ENCODE results near the gene ATXN1. TPM values are rescaled to one million over a fixed set of nuclear protein-coding genes. Genes with fewer than 3 reads are reported as not detected.

The ATXN1 gene
- total and polyA plus RNA-seq, 2 of the 13 experiments (the other 11 are each of a cell fraction or from before 2014, with no cell fraction given) = 20.7 to 39.5 TPM

DNA sequence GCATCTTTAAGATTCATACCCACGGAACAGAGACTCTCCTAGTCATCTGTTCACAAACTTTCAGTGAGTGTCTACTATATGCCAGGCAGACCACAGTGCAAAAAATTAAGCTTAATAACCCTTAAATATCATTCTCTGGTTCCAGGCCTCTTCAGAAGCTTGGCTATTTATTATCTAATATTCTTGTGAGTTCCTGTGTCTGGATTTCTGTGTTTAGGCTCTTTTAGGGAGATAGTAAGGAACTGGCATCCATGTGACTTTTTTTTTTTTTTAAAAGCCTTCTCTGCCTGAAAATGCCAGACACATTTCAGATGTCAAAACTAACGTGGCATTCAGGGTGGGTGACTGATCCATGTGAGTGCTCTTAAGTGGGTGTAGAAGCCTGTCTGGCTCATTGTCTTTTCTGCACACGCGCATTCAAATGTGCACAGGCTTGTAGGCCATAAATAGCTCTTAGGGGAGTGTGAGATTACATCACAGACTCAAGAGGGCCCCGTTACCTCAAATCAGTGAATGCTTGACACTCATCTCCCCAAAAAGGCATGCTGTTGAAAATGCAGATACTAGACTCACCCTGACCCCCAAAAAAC is 380.9 kb downstream of the ATXN1 start:
- peaks cover 0 to 4% of the 10 kb centered on the region in 2 experiments; a peak in 2 of 5 replicates for H3K36me3 ChIP-seq (replicated peaks in 1 of 2; ENCODE audit: control insufficient read depth in 1 of 2, insufficient read depth in 2 of 2, low read length in 2 of 2)
- ChIA-PET POLR2A (no interaction called here), CTCF (ENCODE audit: low intra/inter-chr PET ratio, low total read pairs) (no interaction called here)
- BruUV-seq (replicated peaks) = no TSS peak
- WGBS (ENCODE audit: low lambda C conversion rate) = 96% methylated on average over 5 of the region's 5 CpGs
- intact Hi-C loops (cut with micrococcal nuclease; ENCODE audit: unreplicated experiment) (no loop called here), in situ Hi-C loops (cut with HindIII; ENCODE audit: extremely low pct_ligation_motif_present, low pct_unique_long_range_greater_than_20kb) (no loop called here)
- H3K9ac ChIP-seq (ENCODE audit: insufficient read depth, low read depth, low read length) = no peak overlapping the region
- ATAC-seq (no peak), DNase-seq (ENCODE audit: low spot score) (no peak), FAIRE-seq (no peak)
- no peak overlapping the region for H3K4me2 ChIP-seq (ENCODE audit: low read depth, low read length)
- no peaks in the 10 kb centered on the region for H3K27me3 ChIP-seq (ENCODE audit: control insufficient read depth in 1 of 2, insufficient read depth in 2 of 2, low read length in 2 of 2)
- H4K20me1 ChIP-seq (ENCODE audit: insufficient read depth, low read length) = peaks cover 3% of the 10 kb centered on the region; the same call in 1 of the 2 replicates
- H3K9me3 ChIP-seq (ENCODE audit: low read length) = no peaks in the 10 kb centered on the region
- no peaks in the 10 kb centered on the region for H3K4me1 ChIP-seq (ENCODE audit: insufficient read depth, low read length)
- no peak for TF ChIP-seq NFIB (CRISPR knock-in tag; IDR thresholded peaks at IDR 0.05; ENCODE audit: borderline replicate concordance)
- TF ChIP-seq, protein P1, sequence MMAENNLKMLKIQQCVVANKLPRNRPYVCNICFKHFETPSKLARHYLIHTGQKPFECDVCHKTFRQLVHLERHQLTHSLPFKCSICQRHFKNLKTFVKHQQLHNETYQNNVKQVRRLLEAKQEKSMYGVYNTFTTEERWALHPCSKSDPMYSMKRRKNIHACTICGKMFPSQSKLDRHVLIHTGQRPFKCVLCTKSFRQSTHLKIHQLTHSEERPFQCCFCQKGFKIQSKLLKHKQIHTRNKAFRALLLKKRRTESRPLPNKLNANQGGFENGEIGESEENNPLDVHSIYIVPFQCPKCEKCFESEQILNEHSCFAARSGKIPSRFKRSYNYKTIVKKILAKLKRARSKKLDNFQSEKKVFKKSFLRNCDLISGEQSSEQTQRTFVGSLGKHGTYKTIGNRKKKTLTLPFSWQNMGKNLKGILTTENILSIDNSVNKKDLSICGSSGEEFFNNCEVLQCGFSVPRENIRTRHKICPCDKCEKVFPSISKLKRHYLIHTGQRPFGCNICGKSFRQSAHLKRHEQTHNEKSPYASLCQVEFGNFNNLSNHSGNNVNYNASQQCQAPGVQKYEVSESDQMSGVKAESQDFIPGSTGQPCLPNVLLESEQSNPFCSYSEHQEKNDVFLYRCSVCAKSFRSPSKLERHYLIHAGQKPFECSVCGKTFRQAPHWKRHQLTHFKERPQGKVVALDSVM (CRISPR knock-in tag; IDR thresholded peaks at IDR 0.05) = no peak
- TF ChIP-seq, protein P2, sequence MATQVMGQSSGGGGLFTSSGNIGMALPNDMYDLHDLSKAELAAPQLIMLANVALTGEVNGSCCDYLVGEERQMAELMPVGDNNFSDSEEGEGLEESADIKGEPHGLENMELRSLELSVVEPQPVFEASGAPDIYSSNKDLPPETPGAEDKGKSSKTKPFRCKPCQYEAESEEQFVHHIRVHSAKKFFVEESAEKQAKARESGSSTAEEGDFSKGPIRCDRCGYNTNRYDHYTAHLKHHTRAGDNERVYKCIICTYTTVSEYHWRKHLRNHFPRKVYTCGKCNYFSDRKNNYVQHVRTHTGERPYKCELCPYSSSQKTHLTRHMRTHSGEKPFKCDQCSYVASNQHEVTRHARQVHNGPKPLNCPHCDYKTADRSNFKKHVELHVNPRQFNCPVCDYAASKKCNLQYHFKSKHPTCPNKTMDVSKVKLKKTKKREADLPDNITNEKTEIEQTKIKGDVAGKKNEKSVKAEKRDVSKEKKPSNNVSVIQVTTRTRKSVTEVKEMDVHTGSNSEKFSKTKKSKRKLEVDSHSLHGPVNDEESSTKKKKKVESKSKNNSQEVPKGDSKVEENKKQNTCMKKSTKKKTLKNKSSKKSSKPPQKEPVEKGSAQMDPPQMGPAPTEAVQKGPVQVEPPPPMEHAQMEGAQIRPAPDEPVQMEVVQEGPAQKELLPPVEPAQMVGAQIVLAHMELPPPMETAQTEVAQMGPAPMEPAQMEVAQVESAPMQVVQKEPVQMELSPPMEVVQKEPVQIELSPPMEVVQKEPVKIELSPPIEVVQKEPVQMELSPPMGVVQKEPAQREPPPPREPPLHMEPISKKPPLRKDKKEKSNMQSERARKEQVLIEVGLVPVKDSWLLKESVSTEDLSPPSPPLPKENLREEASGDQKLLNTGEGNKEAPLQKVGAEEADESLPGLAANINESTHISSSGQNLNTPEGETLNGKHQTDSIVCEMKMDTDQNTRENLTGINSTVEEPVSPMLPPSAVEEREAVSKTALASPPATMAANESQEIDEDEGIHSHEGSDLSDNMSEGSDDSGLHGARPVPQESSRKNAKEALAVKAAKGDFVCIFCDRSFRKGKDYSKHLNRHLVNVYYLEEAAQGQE (IDR thresholded peaks at IDR 0.05; ENCODE audit: borderline replicate concordance in 1 of 2, low read depth in 1 of 2, low read length in 2 of 2) = no peak
- TF ChIP-seq KLF13 (CRISPR knock-in tag; IDR thresholded peaks at IDR 0.05) = no peak
- no peak for TF ChIP-seq SMAD1 (CRISPR knock-in tag; IDR thresholded peaks at IDR 0.05; ENCODE audit: borderline replicate concordance, low read depth)
- TF ChIP-seq, protein P3, sequence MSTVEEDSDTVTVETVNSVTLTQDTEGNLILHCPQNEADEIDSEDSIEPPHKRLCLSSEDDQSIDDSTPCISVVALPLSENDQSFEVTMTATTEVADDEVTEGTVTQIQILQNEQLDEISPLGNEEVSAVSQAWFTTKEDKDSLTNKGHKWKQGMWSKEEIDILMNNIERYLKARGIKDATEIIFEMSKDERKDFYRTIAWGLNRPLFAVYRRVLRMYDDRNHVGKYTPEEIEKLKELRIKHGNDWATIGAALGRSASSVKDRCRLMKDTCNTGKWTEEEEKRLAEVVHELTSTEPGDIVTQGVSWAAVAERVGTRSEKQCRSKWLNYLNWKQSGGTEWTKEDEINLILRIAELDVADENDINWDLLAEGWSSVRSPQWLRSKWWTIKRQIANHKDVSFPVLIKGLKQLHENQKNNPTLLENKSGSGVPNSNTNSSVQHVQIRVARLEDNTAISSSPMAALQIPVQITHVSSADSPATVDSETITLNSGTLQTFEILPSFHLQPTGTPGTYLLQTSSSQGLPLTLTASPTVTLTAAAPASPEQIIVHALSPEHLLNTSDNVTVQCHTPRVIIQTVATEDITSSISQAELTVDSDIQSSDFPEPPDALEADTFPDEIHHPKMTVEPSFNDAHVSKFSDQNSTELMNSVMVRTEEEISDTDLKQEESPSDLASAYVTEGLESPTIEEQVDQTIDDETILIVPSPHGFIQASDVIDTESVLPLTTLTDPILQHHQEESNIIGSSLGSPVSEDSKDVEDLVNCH (CRISPR knock-in tag; IDR thresholded peaks at IDR 0.05) = no peak
- no peak for TF ChIP-seq ZNF839 (CRISPR knock-in tag; IDR thresholded peaks at IDR 0.05; ENCODE audit: borderline replicate concordance)
- no peak for TF ChIP-seq NFE2L2 (IDR thresholded peaks at IDR 0.05; ENCODE audit: low read length)
- TF ChIP-seq SP1 (IDR thresholded peaks at IDR 0.05) = no peak
- no peak for TF ChIP-seq SP1 (CRISPR knock-in tag; IDR thresholded peaks at IDR 0.05)
- TF ChIP-seq, protein P4, sequence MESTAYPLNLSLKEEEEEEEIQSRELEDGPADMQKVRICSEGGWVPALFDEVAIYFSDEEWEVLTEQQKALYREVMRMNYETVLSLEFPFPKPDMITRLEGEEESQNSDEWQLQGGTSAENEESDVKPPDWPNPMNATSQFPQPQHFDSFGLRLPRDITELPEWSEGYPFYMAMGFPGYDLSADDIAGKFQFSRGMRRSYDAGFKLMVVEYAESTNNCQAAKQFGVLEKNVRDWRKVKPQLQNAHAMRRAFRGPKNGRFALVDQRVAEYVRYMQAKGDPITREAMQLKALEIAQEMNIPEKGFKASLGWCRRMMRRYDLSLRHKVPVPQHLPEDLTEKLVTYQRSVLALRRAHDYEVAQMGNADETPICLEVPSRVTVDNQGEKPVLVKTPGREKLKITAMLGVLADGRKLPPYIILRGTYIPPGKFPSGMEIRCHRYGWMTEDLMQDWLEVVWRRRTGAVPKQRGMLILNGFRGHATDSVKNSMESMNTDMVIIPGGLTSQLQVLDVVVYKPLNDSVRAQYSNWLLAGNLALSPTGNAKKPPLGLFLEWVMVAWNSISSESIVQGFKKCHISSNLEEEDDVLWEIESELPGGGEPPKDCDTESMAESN (CRISPR knock-in tag; conservative IDR thresholded peaks at IDR 0.05) = no peak
- TF ChIP-seq ZNF232 (CRISPR knock-in tag; IDR thresholded peaks at IDR 0.05; ENCODE audit: borderline replicate concordance) = no peak
- no peak for TF ChIP-seq PAWR (CRISPR knock-in tag; IDR thresholded peaks at IDR 0.05; ENCODE audit: borderline replicate concordance)
- TF ChIP-seq HNF4A (CRISPR knock-in tag; IDR thresholded peaks at IDR 0.05) = no peak
- no peak overlapping the region for H3K27ac ChIP-seq (ENCODE audit: extremely low read length, insufficient read depth, low read length)
- no peak overlapping the region for H3K4me3 ChIP-seq (replicated peaks in 1 of 3; ENCODE audit: insufficient read depth in 1 of 3, low read depth in 2 of 3, low read length in 3 of 3)
- no peak overlapping the region for H2AFZ ChIP-seq (ENCODE audit: low read length)
- no peaks in the 10 kb centered on the region for H3K79me2 ChIP-seq (ENCODE audit: insufficient read depth, low read length)
